ENCODE measurements around the gene CCDC102B.
"Not testable (repeated sequence)": the region's sequence is repeated elsewhere in the genome, so short reads cannot be mapped to it uniquely, and the experiment has no call there.

Gene CCDC102B

DNA sequence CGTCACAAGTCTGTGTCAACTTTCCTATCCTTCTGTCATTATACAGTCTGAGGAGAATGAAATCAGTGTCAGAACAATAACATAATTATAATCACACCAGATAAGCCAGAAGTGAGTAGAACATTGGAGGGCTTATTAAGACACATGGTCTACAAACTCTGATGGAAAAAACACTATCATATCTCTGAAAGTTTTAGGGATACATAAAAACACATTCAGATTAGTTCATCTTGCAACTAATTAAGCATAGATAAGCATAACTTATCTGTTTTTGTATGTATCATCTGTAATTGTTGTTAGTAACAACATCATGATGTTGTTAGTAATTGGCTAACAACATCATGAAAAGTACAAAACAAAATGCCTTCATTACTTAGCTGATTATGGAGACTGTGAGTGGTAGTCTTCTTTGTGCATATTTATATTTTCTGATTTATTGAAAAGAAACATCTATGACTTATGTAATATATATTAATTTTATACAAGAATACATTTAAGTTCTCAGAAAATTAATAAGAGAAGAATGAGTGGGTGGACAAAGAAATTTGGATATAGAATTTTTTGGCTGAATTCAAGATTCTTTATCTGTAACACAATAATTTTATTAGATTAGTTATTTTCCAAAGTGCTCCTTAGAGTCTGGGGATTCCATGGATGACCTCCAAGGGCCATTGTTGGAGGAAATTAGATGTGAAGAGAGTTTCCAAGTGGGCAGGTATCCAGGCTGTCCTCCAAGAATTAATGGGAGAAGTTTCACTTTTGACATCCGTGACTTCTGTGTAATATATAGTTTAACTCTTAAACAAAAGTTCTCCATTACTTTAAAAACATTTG, 16.9 kb upstream of the CCDC102B start:
- no peak overlapping the region for H3K27ac ChIP-seq (ENCODE audit: low read depth, low read length)
- no peaks in the 10 kb centered on the region for H3K36me3 ChIP-seq (ENCODE audit: control insufficient read depth in 5 of 5, insufficient read depth in 5 of 5, low read length in 5 of 5)
- no peaks in the 10 kb centered on the region for H3K27me3 ChIP-seq (ENCODE audit: control insufficient read depth in 5 of 5, insufficient read depth in 4 of 5, low read length in 5 of 5)
- peaks cover 0 to 7% (median 0%) of the 10 kb centered on the region in 5 donors for H3K4me1 ChIP-seq (ENCODE audit: control insufficient read depth in 5 of 5, insufficient read depth in 5 of 5, low read length in 5 of 5)
- H3K4me3 ChIP-seq (ENCODE audit: low read depth in 1 of 5, low read length in 5 of 5), result no peak overlapping the region
- no peak overlapping the region for H3K9ac ChIP-seq (ENCODE audit: low read length in 5 of 5)
- H3K9me3 ChIP-seq (ENCODE audit: control insufficient read depth in 5 of 5, low read length in 5 of 5), result no peaks in the 10 kb centered on the region

DNA sequence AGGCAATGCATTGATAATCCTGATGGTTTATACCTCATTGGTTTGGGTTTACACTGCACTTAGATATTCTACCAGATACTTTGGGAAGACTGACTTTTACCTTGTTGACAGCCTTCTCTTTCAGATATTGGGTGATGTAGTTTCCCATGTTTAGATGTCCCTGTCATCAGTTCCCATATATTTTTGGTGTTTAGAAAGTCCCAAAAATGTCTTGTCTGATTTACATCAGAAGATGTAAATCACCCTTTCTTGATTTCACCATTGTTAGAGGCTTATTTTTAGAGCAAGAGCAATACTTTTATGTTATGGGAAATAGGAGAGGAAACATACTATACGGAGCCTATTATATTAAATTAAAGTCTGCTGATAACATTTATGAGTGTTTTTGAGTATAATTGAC, 14.4 kb upstream of the CCDC102B start:
- Histone ChIP-seq H3K9ac (ENCODE audit: low read length in 5 of 5) (no peak overlapping the region), H3K27me3 (ENCODE audit: control insufficient read depth in 5 of 5, insufficient read depth in 4 of 5, low read length in 5 of 5) (no peaks in the 10 kb centered on the region), H3K4me1 (ENCODE audit: control insufficient read depth in 5 of 5, insufficient read depth in 5 of 5, low read length in 5 of 5) (peaks cover 0 to 7% (median 0%) of the 10 kb centered on the region in 5 donors), H3K27ac (ENCODE audit: low read depth, low read length) (no peak overlapping the region), H3K9me3 (ENCODE audit: control insufficient read depth in 5 of 5, low read length in 5 of 5) (no peaks in the 10 kb centered on the region), H3K36me3 (ENCODE audit: control insufficient read depth in 5 of 5, insufficient read depth in 5 of 5, low read length in 5 of 5) (no peaks in the 10 kb centered on the region), H3K4me3 (ENCODE audit: low read depth in 1 of 5, low read length in 5 of 5) (no peak overlapping the region)

DNA sequence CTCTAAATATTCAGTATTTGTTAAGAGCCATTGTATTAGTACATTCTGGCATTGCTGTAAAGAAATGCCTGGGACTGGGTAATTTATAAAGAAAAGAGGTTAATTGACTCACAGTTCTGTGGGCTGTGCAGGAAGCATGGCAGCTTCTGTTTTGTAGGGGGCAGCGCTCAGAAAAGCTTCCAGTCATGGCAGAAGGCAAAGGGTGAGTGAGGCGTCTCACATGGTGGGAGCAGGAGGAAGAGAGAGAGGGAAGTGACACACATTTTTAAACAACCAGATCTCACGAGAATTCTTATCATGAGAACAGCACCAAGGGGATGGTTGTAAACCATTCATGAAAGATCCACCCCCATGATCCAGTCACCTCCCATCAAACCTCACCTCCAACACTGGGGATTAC, 13.8 kb upstream of the CCDC102B start:
- Histone ChIP-seq H3K9me3 (ENCODE audit: control insufficient read depth in 5 of 5, low read length in 5 of 5) (no peaks in the 10 kb centered on the region), H3K27me3 (ENCODE audit: control insufficient read depth in 5 of 5, insufficient read depth in 4 of 5, low read length in 5 of 5) (no peaks in the 10 kb centered on the region)

DNA sequence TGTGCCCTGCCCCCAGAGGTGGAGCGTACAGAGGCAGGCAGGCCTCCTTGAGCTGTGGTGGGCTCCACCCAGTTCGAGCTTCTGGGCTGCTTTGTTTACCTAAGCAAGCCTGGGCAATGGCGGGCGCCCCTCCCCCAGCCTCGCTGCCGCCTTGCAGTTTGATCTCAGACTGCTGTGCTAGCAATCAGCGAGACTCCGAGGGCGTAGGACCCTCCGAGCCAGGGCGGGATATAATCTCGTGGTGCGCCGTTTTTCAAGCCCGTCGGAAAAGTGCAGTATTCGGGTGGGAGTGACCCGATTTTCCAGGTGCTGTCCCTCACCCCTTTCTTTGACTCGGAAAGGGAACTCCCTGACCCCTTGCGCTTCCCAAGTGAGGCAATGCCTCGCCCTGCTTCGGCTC, 7.6 kb upstream of the CCDC102B start:
- not testable (repeated sequence) for H3K36me3 ChIP-seq (ENCODE audit: control insufficient read depth in 5 of 5, insufficient read depth in 5 of 5, low read length in 5 of 5); H3K4me3 ChIP-seq (ENCODE audit: low read depth in 1 of 5, low read length in 5 of 5); H3K9ac ChIP-seq (ENCODE audit: low read length in 5 of 5); H3K27ac ChIP-seq (ENCODE audit: low read depth, low read length); H3K9me3 ChIP-seq (ENCODE audit: control insufficient read depth in 5 of 5, low read length in 5 of 5); H3K4me1 ChIP-seq (ENCODE audit: control insufficient read depth in 5 of 5, insufficient read depth in 5 of 5, low read length in 5 of 5); H3K27me3 ChIP-seq (ENCODE audit: control insufficient read depth in 5 of 5, insufficient read depth in 4 of 5, low read length in 5 of 5)

More for the DNA sequence above, 13.8 kb upstream of the CCDC102B start:
- Histone ChIP-seq H3K27ac (ENCODE audit: low read depth, low read length) (no peak overlapping the region), H3K4me3 (ENCODE audit: low read depth in 1 of 5, low read length in 5 of 5) (no peak overlapping the region), H3K36me3 (ENCODE audit: control insufficient read depth in 5 of 5, insufficient read depth in 5 of 5, low read length in 5 of 5) (no peaks in the 10 kb centered on the region), H3K4me1 (ENCODE audit: control insufficient read depth in 5 of 5, insufficient read depth in 5 of 5, low read length in 5 of 5) (peaks cover 0 to 6% (median 0%) of the 10 kb centered on the region in 5 donors), H3K9ac (ENCODE audit: low read length in 5 of 5) (no peak overlapping the region)

DNA sequence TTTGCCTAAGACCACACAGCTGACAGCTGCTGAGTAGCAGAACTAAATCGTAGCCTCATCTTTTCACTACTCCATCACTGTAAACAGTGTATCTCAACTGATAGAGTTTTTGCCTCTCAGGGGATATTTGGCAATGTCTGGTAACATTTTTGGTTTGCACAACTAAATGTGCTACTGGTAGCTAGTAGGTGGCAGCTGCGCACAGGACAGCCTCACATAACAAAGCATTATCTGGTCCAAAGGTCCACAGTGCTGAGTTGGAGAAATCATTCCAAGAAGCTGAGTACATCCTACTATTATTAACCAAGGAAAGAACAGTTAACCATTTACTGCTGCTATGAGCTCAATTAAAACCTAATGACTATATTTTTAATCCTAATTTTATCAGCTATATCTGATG, 6.1 kb upstream of the CCDC102B start:
- Histone ChIP-seq H3K27me3 (ENCODE audit: control insufficient read depth in 5 of 5, insufficient read depth in 4 of 5, low read length in 5 of 5) (no peaks in the 10 kb centered on the region), H3K27ac (ENCODE audit: low read depth, low read length) (no peak overlapping the region), H3K9ac (ENCODE audit: low read length in 5 of 5) (no peak overlapping the region), H3K36me3 (ENCODE audit: control insufficient read depth in 5 of 5, insufficient read depth in 5 of 5, low read length in 5 of 5) (no peaks in the 10 kb centered on the region), H3K4me1 (ENCODE audit: control insufficient read depth in 5 of 5, insufficient read depth in 5 of 5, low read length in 5 of 5) (no peaks in the 10 kb centered on the region), H3K9me3 (ENCODE audit: control insufficient read depth in 5 of 5, low read length in 5 of 5) (no peaks in the 10 kb centered on the region), H3K4me3 (ENCODE audit: low read depth in 1 of 5, low read length in 5 of 5) (no peak overlapping the region)

DNA sequence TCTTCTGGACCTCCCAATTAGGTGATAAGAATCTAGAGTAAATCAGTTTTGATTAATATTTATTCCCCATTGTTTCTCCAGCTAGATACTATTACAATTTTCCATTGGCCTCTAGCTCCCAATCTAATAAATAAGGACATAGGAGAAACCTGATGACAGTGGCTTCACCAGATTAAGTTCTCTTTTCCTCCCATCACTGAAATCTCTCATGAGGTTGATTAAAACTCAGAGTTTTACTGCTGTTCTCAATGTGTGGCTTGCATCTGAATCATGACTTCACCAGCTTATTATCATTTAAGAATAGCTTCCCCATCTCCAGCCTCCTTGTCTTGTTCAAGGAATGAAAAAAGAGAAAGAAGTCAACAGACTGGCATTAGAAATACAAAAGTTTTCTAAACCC, 3.9 kb upstream of the CCDC102B start:
- no peaks in the 10 kb centered on the region for H3K27me3 ChIP-seq (ENCODE audit: control insufficient read depth in 5 of 5, insufficient read depth in 4 of 5, low read length in 5 of 5)
- no peaks in the 10 kb centered on the region for H3K36me3 ChIP-seq (ENCODE audit: control insufficient read depth in 5 of 5, insufficient read depth in 5 of 5, low read length in 5 of 5)
- H3K4me1 ChIP-seq (ENCODE audit: control insufficient read depth in 5 of 5, insufficient read depth in 5 of 5, low read length in 5 of 5), result peaks cover 0 to 6% (median 0%) of the 10 kb centered on the region in 5 donors
- H3K9ac ChIP-seq (ENCODE audit: low read length in 5 of 5), result no peak overlapping the region
- H3K4me3 ChIP-seq (ENCODE audit: low read depth in 1 of 5, low read length in 5 of 5), result no peak overlapping the region
- H3K9me3 ChIP-seq (ENCODE audit: control insufficient read depth in 5 of 5, low read length in 5 of 5), result no peaks in the 10 kb centered on the region
- no peak overlapping the region for H3K27ac ChIP-seq (ENCODE audit: low read depth, low read length)

DNA sequence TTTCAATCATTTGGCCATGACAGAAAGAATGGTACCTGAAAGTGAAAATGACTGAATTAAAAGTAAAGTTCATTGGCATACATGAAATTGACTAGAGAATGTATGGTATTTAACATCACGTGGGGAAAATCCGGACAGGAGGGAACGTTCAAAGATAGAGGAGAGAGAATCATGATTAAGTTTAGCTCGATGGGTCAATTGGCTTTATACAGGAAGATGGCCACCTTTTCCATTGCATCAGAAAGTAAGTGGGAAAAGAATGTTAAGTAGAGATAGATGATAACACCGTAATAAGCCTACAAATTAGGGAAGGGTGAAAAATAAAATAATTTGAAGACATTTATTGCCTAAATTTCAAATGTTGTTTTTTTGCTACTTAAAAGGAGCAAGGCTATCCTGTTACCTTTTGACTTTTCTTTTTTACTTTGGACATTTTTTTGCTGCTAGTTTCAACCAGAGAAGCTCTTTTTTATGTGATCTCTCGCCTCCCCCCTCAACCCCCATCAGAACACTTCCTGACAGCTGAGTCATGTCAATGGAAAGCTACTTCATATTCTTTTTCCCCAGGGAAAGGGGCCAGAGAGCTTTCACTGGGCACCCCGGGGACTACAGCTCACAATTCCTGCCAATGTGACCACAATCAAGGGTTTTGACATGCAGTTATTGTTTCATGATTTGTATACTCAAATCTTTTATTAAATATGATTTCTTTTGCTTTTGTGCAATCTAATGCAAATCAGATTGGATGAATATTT, 767 bp upstream of the CCDC102B start:
- peaks cover 0 to 6% (median 0%) of the 10 kb centered on the region in 5 donors for H3K4me1 ChIP-seq (ENCODE audit: control insufficient read depth in 5 of 5, insufficient read depth in 5 of 5, low read length in 5 of 5)
- H3K27me3 ChIP-seq (ENCODE audit: control insufficient read depth in 5 of 5, insufficient read depth in 4 of 5, low read length in 5 of 5), result no peaks in the 10 kb centered on the region
- H3K4me3 ChIP-seq (ENCODE audit: low read depth in 1 of 5, low read length in 5 of 5), result no peak overlapping the region
- no peaks in the 10 kb centered on the region for H3K36me3 ChIP-seq (ENCODE audit: control insufficient read depth in 5 of 5, insufficient read depth in 5 of 5, low read length in 5 of 5)
- H3K27ac ChIP-seq (ENCODE audit: low read depth, low read length), result no peak overlapping the region
- no peak overlapping the region for H3K9ac ChIP-seq (ENCODE audit: low read length in 5 of 5)
- no peaks in the 10 kb centered on the region for H3K9me3 ChIP-seq (ENCODE audit: control insufficient read depth in 5 of 5, low read length in 5 of 5)

DNA sequence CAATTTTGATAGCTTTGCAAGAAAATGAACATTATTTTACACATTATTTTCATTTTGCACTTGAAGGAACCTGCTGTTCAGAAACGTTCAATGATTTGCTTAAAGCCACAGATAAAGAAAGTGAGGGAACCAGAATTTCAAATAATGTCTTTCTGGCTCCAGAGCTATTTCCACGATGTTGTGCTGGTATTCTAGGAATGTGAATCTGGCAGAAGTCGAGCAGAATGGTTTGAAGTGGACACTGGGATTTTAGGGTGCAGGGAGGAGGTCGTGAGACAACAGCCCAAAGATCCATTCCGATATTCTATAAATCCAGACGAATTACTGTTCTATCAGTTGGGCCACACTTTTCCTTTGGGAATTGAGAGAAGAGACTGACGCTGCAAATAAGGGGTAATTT, 2.2 kb downstream of the CCDC102B start:
- Histone ChIP-seq H3K36me3 (ENCODE audit: control insufficient read depth in 5 of 5, insufficient read depth in 5 of 5, low read length in 5 of 5) (no peaks in the 10 kb centered on the region), H3K4me3 (ENCODE audit: low read depth in 1 of 5, low read length in 5 of 5) (no peak overlapping the region), H3K27me3 (ENCODE audit: control insufficient read depth in 5 of 5, insufficient read depth in 4 of 5, low read length in 5 of 5) (no peaks in the 10 kb centered on the region), H3K4me1 (ENCODE audit: control insufficient read depth in 5 of 5, insufficient read depth in 5 of 5, low read length in 5 of 5) (peaks cover 0 to 6% (median 0%) of the 10 kb centered on the region in 5 donors), H3K27ac (ENCODE audit: low read depth, low read length) (no peak overlapping the region), H3K9me3 (ENCODE audit: control insufficient read depth in 5 of 5, low read length in 5 of 5) (no peaks in the 10 kb centered on the region), H3K9ac (ENCODE audit: low read length in 5 of 5) (no peak overlapping the region)

DNA sequence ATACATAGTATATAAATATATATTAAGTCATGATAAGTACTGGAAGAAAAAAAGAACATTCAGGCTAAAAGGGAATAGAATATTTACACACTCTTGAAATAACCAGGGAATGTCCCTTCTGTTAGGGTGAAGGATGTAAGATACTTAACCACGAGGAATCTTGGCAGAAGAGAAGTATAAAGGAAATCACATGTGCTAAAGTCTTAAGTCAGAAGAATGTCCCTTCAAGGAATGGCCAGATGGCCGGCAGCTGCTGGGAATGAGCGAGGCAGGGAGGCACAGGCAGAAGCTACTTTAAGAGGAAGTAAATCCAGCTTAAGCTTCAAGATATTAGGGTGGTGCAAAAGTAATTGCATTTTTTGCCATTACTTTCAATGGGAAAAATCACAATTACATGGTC, 5.5 kb downstream of the CCDC102B start:
- Histone ChIP-seq H3K4me3 (ENCODE audit: low read depth in 1 of 5, low read length in 5 of 5) (no peak overlapping the region), H3K4me1 (ENCODE audit: control insufficient read depth in 5 of 5, insufficient read depth in 5 of 5, low read length in 5 of 5) (no peaks in the 10 kb centered on the region), H3K9ac (ENCODE audit: low read length in 5 of 5) (no peak overlapping the region), H3K27me3 (ENCODE audit: control insufficient read depth in 5 of 5, insufficient read depth in 4 of 5, low read length in 5 of 5) (no peaks in the 10 kb centered on the region), H3K27ac (ENCODE audit: low read depth, low read length) (peak overlapping the region; percentile 0), H3K36me3 (ENCODE audit: control insufficient read depth in 5 of 5, insufficient read depth in 5 of 5, low read length in 5 of 5) (no peaks in the 10 kb centered on the region), H3K9me3 (ENCODE audit: control insufficient read depth in 5 of 5, low read length in 5 of 5) (no peaks in the 10 kb centered on the region)

DNA sequence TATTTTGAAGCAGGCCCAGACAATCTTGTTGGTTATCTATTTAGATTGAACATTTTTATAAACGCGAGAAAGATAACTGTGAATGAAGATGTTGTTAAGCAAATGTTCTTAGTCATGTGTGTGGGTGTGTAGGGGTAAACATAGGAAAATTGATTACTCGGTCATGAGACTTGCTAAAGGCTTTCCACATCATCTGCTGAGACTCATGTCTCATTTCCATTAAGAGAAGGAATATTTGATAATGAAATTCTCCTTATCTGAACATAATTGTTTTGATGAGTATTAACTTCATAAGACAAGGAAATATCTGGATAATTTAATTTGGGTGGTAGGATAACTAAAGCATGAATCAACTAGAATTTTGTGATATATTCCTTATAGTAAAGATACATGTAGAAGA, 19.7 kb downstream of the CCDC102B start:
- Histone ChIP-seq H3K4me1 (ENCODE audit: control insufficient read depth in 5 of 5, insufficient read depth in 5 of 5, low read length in 5 of 5) (no peaks in the 10 kb centered on the region), H3K27me3 (ENCODE audit: control insufficient read depth in 5 of 5, insufficient read depth in 4 of 5, low read length in 5 of 5) (no peaks in the 10 kb centered on the region), H3K36me3 (ENCODE audit: control insufficient read depth in 5 of 5, insufficient read depth in 5 of 5, low read length in 5 of 5) (no peaks in the 10 kb centered on the region), H3K27ac (ENCODE audit: low read depth, low read length) (no peak overlapping the region), H3K4me3 (ENCODE audit: low read depth in 1 of 5, low read length in 5 of 5) (no peak overlapping the region), H3K9ac (ENCODE audit: low read length in 5 of 5) (no peak overlapping the region), H3K9me3 (ENCODE audit: control insufficient read depth in 5 of 5, low read length in 5 of 5) (no peaks in the 10 kb centered on the region)
